ENCODE results near the gene SUPT3H.

DNA sequence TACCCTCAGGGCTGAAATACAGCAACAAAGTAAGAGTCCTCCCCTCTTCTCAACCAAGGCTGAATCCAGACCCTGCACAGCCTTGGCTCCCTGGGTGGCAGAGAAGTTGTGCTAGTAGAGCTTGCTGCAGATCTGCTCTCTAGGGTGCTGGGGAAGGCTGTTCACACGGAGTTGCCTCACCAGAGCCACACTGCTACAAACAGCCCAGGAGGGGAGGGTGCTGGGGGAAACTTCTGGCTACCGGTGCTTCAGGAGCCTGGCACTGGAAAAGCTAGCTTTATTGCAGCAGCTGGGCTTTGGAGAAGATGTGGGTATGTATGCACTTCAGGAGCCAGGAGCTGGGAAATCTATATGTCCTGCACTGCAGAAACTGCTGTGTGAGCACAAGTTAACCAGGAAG is 37.6 kb upstream of the SUPT3H start:
- TF ChIP-seq GATA2 (IDR thresholded peaks at IDR 0.05; ENCODE audit: low read depth, low read length) (no peak), GATA3 (IDR thresholded peaks at IDR 0.05; ENCODE audit: low read depth, low read length) (no peak)
